H1 (cell line): ENCODE data around the gene MACROD2. TPM values are rescaled to one million over a fixed set of nuclear protein-coding genes. Genes with fewer than 3 reads are reported as not detected.

Source experiments
- ATF3 ChIP-seq: IDR thresholded peaks from 2 replicates; pipeline ENCODE4 v1.6.1; 2011; ENCODE audit warnings: low read depth, mild to moderate bottlenecking, low read length; ENCODE audit not compliant: insufficient read depth
- CEBPB ChIP-seq: IDR thresholded peaks from 2 replicates; pipeline ENCODE4 v1.6.1; 2012; ENCODE audit warnings: low read depth, low read length
- CTBP2 ChIP-seq: IDR thresholded peaks from 2 replicates; pipeline ENCODE4 v1.7.0; 2011; ENCODE audit warnings: borderline replicate concordance, mild to moderate bottlenecking, moderate library complexity, mixed read lengths, low read length; ENCODE audit not compliant: insufficient read depth, insufficient read length
- CTCF ChIP-seq, 3 experiments: IDR thresholded peaks; 1 replicate in 2 of 3; 2 replicates in 1 of 3; pipeline versions ENCODE4 v1.5.1 to v1.6.1; 2011; ENCODE audit warnings: low read length in 3 of 3, mild to moderate bottlenecking in 3 of 3, inconsistent platforms in 2 of 3, low read depth in 1 of 3, moderate library complexity in 1 of 3; ENCODE audit not compliant: insufficient read depth in 1 of 3; ENCODE audit errors: control extremely low read depth in 1 of 3
- TAF1 ChIP-seq: IDR thresholded peaks from 2 replicates; pipeline ENCODE4 v1.6.1; 2011; ENCODE audit warnings: mild to moderate bottlenecking, low read depth, low read length
- TBP ChIP-seq: IDR thresholded peaks from 2 replicates; pipeline ENCODE4 v1.6.1; 2011; ENCODE audit warnings: low read depth, low read length, improper control_type of control experiment
- polyA plus RNA-seq, 7 experiments: library from polyadenylated mRNA; depleted of rRNA in 3 of 7; stranded (reverse) in 5 of 7; unstranded in 2 of 7; fragments of >200 nt in 5 of 7; fragments of 200-250 nt in 2 of 7; gene quantifications; 1 replicate in 5 of 7; 2 replicates in 1 of 7; 4 replicates in 1 of 7; pipeline versions ENCODE4 v1.2.1 to v1.2.3, GENCODE V29; 2011 to 2013; ENCODE audit warnings: missing spikeins in 2 of 7, mixed read lengths in 2 of 7
- total RNA-seq: library from RNA; stranded (reverse); fragmentation: NEBNext Ultra II Directional; extraction: Animal tissue kit (Norgen Biotek cat#: 25700); gene quantifications from 2 replicates; pipeline ENCODE4 v1.2.1, GENCODE V29; 2021

Gene MACROD2
- total and polyA plus RNA-seq, 2 of the 8 experiments (the other 6 are each of a cell fraction or from before 2014, with no cell fraction given), result 0.70 to 3.9 TPM

DNA sequence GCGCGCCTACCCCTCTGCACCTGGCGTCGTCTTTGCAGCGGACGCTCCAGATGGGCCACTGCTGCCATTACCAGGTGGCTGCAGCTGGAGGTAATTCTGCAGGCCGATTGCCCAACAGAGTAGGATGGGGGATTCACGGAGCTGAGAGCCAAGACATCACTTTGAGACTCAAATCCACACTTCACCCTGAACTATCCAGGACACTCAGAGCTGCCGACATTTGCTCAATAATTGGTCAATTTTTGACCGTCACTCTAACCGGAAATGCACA is 1037.0 kb downstream of the MACROD2 start (continued):
- TF ChIP-seq ATF3 (no peak), CEBPB (no peak), CTCF (IDR thresholded peaks at IDR 0.05; ENCODE audit: control extremely low read depth in 1 of 3, insufficient read depth in 1 of 3, low read depth in 1 of 3, low read length in 3 of 3) (no peak), TAF1 (no peak), CTBP2 (no peak), TBP (no peak)
